ENCODE data around the gene ROPN1L.

DNA sequence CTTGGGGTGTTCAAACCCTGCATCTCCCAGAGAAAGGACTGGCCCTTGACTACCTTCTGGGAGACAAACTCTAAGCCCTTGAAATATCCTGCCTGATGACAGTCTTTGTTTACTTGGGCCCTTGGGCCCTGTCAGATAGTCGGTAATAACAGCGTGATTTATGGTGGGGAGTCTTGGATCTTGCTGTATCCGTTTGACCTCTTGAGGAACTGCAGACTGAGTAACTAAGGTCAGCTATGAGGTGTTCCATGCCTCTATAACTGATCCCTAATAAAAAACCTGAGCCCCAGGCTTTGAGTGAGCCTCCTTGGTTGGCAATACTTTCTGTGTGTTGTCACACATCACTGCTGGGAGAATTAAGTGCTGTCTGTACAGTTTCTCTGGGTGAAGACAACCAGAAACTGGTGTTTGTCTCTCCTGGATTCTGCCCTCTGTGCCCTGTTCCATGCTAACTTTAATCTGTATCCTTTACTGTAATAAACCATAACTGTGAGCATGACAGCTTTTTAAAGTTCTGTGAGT lies 66.0 kb downstream of the ROPN1L start:
- TF ChIP-seq, protein P1, sequence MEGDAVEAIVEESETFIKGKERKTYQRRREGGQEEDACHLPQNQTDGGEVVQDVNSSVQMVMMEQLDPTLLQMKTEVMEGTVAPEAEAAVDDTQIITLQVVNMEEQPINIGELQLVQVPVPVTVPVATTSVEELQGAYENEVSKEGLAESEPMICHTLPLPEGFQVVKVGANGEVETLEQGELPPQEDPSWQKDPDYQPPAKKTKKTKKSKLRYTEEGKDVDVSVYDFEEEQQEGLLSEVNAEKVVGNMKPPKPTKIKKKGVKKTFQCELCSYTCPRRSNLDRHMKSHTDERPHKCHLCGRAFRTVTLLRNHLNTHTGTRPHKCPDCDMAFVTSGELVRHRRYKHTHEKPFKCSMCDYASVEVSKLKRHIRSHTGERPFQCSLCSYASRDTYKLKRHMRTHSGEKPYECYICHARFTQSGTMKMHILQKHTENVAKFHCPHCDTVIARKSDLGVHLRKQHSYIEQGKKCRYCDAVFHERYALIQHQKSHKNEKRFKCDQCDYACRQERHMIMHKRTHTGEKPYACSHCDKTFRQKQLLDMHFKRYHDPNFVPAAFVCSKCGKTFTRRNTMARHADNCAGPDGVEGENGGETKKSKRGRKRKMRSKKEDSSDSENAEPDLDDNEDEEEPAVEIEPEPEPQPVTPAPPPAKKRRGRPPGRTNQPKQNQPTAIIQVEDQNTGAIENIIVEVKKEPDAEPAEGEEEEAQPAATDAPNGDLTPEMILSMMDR (IDR thresholded peaks at IDR 0.05), result no peak
- TF ChIP-seq POLR2A (IDR thresholded peaks at IDR 0.05), result no peak
